ENCODE measurements around the gene HPGDS.
"Not testable (repeated sequence)": the region's sequence is repeated elsewhere in the genome, so short reads cannot be mapped to it uniquely, and the experiment has no call there.

The HPGDS gene

DNA sequence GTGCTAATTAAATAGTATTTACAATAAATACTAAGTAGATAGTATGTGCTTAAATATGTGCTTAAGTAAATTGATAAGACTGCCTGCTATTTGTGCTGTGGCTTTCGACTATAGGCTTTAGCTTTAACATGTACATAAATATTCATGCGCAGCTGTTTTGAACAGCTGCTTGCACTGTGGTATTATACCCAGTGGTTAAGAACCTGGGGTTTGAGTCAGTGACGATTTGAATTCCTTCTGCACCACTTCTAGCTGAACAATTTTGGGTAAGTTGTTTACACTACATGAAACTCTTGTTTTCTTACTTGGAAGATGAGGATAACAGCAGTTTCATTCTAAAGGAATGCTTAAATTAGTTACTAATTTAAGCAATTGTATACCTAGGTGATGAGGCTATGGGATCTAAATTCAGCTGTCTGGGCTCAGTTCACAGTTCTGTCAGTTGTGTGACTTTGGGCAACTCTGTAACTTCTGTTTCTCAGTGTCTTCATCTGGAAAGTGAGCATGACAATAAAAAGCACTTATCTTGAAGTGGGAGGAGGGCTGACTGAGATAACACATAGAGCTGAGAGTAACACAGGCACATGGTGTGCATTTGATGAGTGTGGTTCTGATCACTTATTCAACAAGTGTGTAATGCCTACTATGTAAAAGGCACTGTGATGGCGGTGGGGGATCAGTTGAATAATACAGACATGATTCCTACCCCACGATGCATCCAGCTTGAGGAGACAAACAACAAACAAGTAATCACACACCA lies 37.0 kb downstream of the HPGDS start:
- no peak for DNase-seq (ENCODE audit: low read depth)
- H3K4me3 ChIP-seq (replicated peaks; ENCODE audit: low read depth, low read length): no peak overlapping the region
- TF ChIP-seq, protein P1, sequence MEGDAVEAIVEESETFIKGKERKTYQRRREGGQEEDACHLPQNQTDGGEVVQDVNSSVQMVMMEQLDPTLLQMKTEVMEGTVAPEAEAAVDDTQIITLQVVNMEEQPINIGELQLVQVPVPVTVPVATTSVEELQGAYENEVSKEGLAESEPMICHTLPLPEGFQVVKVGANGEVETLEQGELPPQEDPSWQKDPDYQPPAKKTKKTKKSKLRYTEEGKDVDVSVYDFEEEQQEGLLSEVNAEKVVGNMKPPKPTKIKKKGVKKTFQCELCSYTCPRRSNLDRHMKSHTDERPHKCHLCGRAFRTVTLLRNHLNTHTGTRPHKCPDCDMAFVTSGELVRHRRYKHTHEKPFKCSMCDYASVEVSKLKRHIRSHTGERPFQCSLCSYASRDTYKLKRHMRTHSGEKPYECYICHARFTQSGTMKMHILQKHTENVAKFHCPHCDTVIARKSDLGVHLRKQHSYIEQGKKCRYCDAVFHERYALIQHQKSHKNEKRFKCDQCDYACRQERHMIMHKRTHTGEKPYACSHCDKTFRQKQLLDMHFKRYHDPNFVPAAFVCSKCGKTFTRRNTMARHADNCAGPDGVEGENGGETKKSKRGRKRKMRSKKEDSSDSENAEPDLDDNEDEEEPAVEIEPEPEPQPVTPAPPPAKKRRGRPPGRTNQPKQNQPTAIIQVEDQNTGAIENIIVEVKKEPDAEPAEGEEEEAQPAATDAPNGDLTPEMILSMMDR (IDR thresholded peaks at IDR 0.05; ENCODE audit: low read length, missing control alignments): no peak

DNA sequence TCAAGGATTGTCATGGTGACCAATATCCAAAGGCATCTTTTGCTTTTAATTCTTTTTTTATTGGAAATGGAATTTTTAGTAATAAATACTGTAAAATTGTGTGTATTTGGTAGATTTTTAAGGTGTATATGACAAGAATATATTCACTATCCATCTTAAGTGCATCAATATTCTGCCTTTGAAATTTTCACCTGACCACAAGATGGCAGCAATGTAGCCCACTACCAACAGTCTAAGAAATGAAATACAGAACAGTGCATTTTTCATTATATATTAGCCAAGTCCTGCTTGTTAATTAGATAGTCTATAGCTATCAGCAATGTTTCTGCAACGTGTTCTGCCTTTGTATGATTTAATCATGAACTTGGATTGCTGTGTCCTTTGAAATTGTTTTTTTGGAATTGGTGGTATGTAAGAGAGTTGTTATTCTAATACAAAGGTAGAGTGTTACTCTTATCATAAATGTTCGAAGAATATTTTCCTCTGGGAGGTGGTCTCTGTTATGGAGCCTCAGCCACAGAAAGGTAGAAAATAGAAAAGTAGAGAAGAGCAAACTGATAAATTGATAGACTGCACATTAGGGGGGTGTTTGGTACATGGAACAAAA lies 38.2 kb downstream of the HPGDS start:
- TF ChIP-seq, protein P1 (IDR thresholded peaks at IDR 0.05; ENCODE audit: low read length, missing control alignments): peak; percentile 67
- DNase-seq (ENCODE audit: low read depth): peak; percentile 73

DNA sequence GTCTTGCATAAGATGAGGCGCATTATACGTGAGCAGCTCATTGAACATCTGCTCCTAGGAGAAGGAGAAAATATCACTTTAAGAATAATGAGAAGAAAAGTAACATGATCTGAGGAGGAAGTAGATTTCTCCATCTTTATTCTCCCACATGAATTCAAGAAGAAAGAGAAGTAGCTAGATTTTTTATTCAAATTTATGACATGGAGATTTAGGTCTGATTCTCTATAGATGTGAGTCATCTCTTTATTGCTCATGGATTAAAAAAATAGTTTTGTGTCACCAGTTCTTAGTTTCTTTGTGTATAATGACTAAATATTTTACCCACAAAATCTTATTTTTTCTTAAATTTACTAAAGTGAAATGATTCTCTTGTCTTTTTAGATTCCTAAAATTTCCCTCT lies 40.4 kb downstream of the HPGDS start:
- no peak for DNase-seq (ENCODE audit: low read depth)
- TF ChIP-seq, protein P1 (IDR thresholded peaks at IDR 0.05; ENCODE audit: low read length, missing control alignments): no peak
- H3K4me3 ChIP-seq (replicated peaks; ENCODE audit: low read depth, low read length): no peak overlapping the region

More for the DNA sequence above, 38.2 kb downstream of the HPGDS start:
- H3K4me3 ChIP-seq (replicated peaks; ENCODE audit: low read depth, low read length): no peak overlapping the region

DNA sequence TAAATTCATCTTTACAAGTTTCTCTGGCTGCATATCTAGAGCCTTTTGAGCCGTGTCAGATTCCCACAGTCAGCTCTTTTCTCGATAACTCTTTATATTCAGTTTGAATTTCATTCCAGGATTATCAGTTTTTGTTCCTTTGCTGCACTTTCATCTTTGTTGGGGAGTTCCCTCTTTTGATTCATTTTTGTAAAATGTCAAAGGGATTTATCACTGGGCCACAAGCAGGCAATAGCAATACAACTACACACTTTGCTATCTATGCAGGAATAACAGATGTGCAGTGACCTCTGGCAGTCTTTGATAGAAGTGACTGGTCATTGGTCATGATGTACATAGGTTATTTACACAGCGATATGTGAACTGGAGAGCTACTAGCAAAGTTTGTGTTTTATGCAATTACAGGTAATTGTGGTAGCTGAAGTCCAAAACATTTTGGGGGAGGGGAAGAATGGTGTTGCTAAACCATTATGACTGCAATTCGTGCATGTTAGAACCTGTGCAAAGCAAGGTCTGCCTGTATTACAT lies 43.8 kb downstream of the HPGDS start:
- no peak overlapping the region for H3K4me3 ChIP-seq (replicated peaks; ENCODE audit: low read depth, low read length)
- TF ChIP-seq, protein P1 (IDR thresholded peaks at IDR 0.05; ENCODE audit: low read length, missing control alignments): no peak
- no peak for DNase-seq (ENCODE audit: low read depth)

DNA sequence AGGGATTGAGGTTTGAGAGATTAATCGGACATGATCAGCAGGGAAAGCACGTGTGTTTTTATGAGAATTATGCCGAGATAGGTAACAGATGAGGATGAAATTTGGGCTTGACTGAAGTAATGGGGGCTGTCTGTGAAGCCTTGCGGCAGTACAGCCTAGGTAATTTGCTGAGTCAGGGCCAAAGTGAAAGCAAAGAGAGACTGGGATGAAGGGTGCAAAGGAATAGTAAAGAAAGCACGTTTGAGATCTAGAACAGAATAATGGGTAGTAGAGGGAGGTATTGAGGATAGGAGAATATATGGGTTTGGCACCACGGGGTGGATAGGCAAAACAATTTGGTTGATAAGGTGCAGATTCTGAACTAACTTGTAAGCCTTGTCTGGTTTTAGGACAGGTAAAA lies 47.2 kb downstream of the HPGDS start:
- H3K4me3 ChIP-seq (replicated peaks; ENCODE audit: low read depth, low read length); DNase-seq (ENCODE audit: low read depth): not testable (repeated sequence)

DNA sequence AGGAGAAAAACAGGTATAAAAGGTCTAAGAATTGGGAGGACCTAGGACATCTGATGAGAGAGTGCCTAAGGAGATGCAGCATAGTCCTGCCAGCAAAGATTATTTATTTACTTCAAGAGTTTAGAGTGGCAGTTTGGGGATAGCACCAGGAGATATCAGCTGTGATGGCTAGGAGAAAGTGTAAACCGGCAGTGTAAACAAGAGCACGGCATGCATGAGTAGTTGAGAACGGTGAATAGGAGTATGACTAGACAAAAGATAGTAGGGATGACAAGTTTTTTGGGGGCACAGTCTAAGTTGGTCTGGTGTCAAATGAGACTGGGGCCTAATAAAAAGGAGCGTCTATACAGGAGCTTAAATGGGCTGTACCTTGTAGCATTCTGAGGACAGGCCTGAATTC lies 48.7 kb downstream of the HPGDS start:
- H3K4me3 ChIP-seq (replicated peaks; ENCODE audit: low read depth, low read length); DNase-seq (ENCODE audit: low read depth): not testable (repeated sequence)

GRCh38 chr4:94290245-94290644 lies 52.4 kb downstream of the HPGDS start:
- TF ChIP-seq, protein P1 (IDR thresholded peaks at IDR 0.05; ENCODE audit: low read length, missing control alignments): peak; percentile 17
- DNase-seq (ENCODE audit: low read depth): peak; percentile 10
- H3K4me3 ChIP-seq (replicated peaks; ENCODE audit: low read depth, low read length): no peak overlapping the region

- no peak for DNase-seq (ENCODE audit: low read depth)
- no peak overlapping the region for H3K4me3 ChIP-seq (replicated peaks; ENCODE audit: low read depth, low read length)
- TF ChIP-seq, protein P1 (IDR thresholded peaks at IDR 0.05; ENCODE audit: low read length, missing control alignments): no peak
Measured at GRCh38 chr4:94285666-94286065, 57.0 kb downstream of the HPGDS start.

All from fibroblast of pulmonary artery (primary cell).